GM18505 (cell line): ENCODE measurements around the gene KRTAP6-2.

Source experiments
- ATAC-seq: cut with Tn5 transposase; IDR thresholded peaks from one replicate; pipeline ENCODE4 v1.9.1; 2021; ENCODE audit not compliant: unreplicated experiment
- POLR2A ChIP-seq: IDR thresholded peaks from 4 replicates; pipeline ENCODE4 v1.6.1; 2011; ENCODE audit warnings: borderline replicate concordance; ENCODE audit not compliant: insufficient read depth, insufficient read length; ENCODE audit errors: extremely low read depth

KRTAP6-2 gene

GRCh38 chr21:30612132-30612531 lies 13.4 kb upstream of the KRTAP6-2 start:
- ATAC-seq: no peak
- no peak for TF ChIP-seq POLR2A

GRCh38 chr21:30605968-30606367 lies 7.3 kb upstream of the KRTAP6-2 start:
- ATAC-seq: no peak
- no peak for TF ChIP-seq POLR2A

- TF ChIP-seq POLR2A: no peak
- ATAC-seq: no peak
Observed at GRCh38 chr21:30600787-30601186, 2.1 kb upstream of the KRTAP6-2 start, which contains the start of gene KRTAP22-1. Gene KRTAP22-1 (plus strand): TSS chr21:30601087.

- ATAC-seq: no peak
Observed at GRCh38 chr21:30592140-30592539, 6.6 kb downstream of the KRTAP6-2 start, which contains the start of gene KRTAP6-3. Gene KRTAP6-3 (plus strand): TSS chr21:30592440. CDS start chr21:30592446, 6 bp downstream.

GRCh38 chr21:30590297-30590696 lies 8.4 kb downstream of the KRTAP6-2 start, which contains the start of gene KRTAP22-2:
Gene KRTAP22-2 (minus strand): TSS chr21:30590397.
- no peak for TF ChIP-seq POLR2A
- ATAC-seq: no peak

More at GRCh38 chr21:30592140-30592539, 6.6 kb downstream of the KRTAP6-2 start, which contains the start of gene KRTAP6-3:
- TF ChIP-seq POLR2A: no peak

- TF ChIP-seq POLR2A: no peak
- no peak for ATAC-seq
Observed at GRCh38 chr21:30582870-30583269, 15.8 kb downstream of the KRTAP6-2 start.

- ATAC-seq: no peak
Observed at GRCh38 chr21:30580132-30580531, 18.6 kb downstream of the KRTAP6-2 start.

GRCh38 chr21:30579346-30579745 lies 19.4 kb downstream of the KRTAP6-2 start:
- ATAC-seq: no peak
- no peak for TF ChIP-seq POLR2A

More at GRCh38 chr21:30580132-30580531, 18.6 kb downstream of the KRTAP6-2 start:
- no peak for TF ChIP-seq POLR2A

GRCh38 chr21:30577766-30578165 lies 20.9 kb downstream of the KRTAP6-2 start:
- ATAC-seq: no peak
- no peak for TF ChIP-seq POLR2A

GRCh38 chr21:30567617-30568016 lies 31.1 kb downstream of the KRTAP6-2 start:
- TF ChIP-seq POLR2A: no peak
- no peak for ATAC-seq

GRCh38 chr21:30563630-30564029 lies 35.1 kb downstream of the KRTAP6-2 start:
- ATAC-seq: no peak
- TF ChIP-seq POLR2A: no peak

- no peak for ATAC-seq
- TF ChIP-seq POLR2A: no peak
Observed at GRCh38 chr21:30563072-30563471, 35.6 kb downstream of the KRTAP6-2 start.

- no peak for ATAC-seq
- no peak for TF ChIP-seq POLR2A
Observed at GRCh38 chr21:30561957-30562356, 36.7 kb downstream of the KRTAP6-2 start.

GRCh38 chr21:30561264-30561895 lies 37.3 kb downstream of the KRTAP6-2 start, which contains the start of gene KRTAP19-7:
Gene KRTAP19-7 (minus strand): TSS chr21:30561314. CDS start chr21:30561289, 25 bp downstream.
- ATAC-seq: no peak
- no peak for TF ChIP-seq POLR2A

- no peak for ATAC-seq
- no peak for TF ChIP-seq POLR2A
Observed at GRCh38 chr21:30555095-30555494, 43.6 kb downstream of the KRTAP6-2 start.

GRCh38 chr21:30552782-30553181 lies 45.9 kb downstream of the KRTAP6-2 start:
- ATAC-seq: no peak
- no peak for TF ChIP-seq POLR2A
